Endothelial cell (in vitro differentiated cells): Measurements from ENCODE around the gene LMAN2L. TPM values are rescaled to one million over a fixed set of nuclear protein-coding genes. Genes with fewer than 3 reads are reported as not detected.

Source experiments
- DNase-seq: peaks from one replicate; pipeline ENCODE4 v3.0.0; 2021; ENCODE audit warnings: low spot score
- H3K27ac Mint-ChIP-seq: one replicate; pipeline ENCODE4 v1.8.0; 2021; ENCODE audit warnings: mixed read lengths, inconsistent platforms; ENCODE audit not compliant: unreplicated experiment
- H3K27me3 Mint-ChIP-seq: one replicate; pipeline ENCODE4 v1.8.0; 2021; ENCODE audit warnings: mild to moderate bottlenecking, moderate library complexity, mixed read lengths, inconsistent platforms; ENCODE audit not compliant: unreplicated experiment
- H3K36me3 Mint-ChIP-seq: one replicate; pipeline ENCODE4 v1.8.0; 2021; ENCODE audit warnings: mild to moderate bottlenecking, low read depth, mixed read lengths, inconsistent platforms; ENCODE audit not compliant: unreplicated experiment
- H3K4me1 Mint-ChIP-seq: one replicate; pipeline ENCODE4 v1.8.0; 2021; ENCODE audit warnings: mild to moderate bottlenecking, mixed read lengths, inconsistent platforms; ENCODE audit not compliant: unreplicated experiment
- H3K4me3 Mint-ChIP-seq: one replicate; pipeline ENCODE4 v1.8.0; 2021; ENCODE audit warnings: mild to moderate bottlenecking, mixed read lengths, inconsistent platforms; ENCODE audit not compliant: unreplicated experiment
- H3K9me3 Mint-ChIP-seq: one replicate; pipeline ENCODE4 v1.8.0; 2021; ENCODE audit warnings: mixed read lengths, inconsistent platforms; ENCODE audit not compliant: unreplicated experiment
- total RNA-seq: library from RNA; stranded (reverse); fragmentation: NEBNext Ultra II Directional; extraction: Animal tissue kit (Norgen Biotek cat#: 25700); gene quantifications from one replicate; pipeline ENCODE4 v1.2.1, GENCODE V29; 2021; ENCODE audit not compliant: unreplicated experiment
- TF ChIP-seq, protein P1 (sequence below): fragments of 200-600 bp; sonication (generic); IDR thresholded peaks from one replicate; pipeline ENCODE4 v1.5.0; 2021; ENCODE audit warnings: antibody characterized with exemption; ENCODE audit not compliant: unreplicated experiment

Gene LMAN2L
- total RNA-seq, 1 donor from 2014 or later: 19.4 TPM

- Mint-ChIP-seq H3K27ac (no peak overlapping the region), H3K4me3 (no peak overlapping the region), H3K4me1 (no peaks in the 10 kb centered on the region), H3K9me3 (no peaks in the 10 kb centered on the region), H3K27me3 (peaks cover 3% of the 10 kb centered on the region), H3K36me3 (no peaks in the 10 kb centered on the region)
- TF ChIP-seq, protein P1, sequence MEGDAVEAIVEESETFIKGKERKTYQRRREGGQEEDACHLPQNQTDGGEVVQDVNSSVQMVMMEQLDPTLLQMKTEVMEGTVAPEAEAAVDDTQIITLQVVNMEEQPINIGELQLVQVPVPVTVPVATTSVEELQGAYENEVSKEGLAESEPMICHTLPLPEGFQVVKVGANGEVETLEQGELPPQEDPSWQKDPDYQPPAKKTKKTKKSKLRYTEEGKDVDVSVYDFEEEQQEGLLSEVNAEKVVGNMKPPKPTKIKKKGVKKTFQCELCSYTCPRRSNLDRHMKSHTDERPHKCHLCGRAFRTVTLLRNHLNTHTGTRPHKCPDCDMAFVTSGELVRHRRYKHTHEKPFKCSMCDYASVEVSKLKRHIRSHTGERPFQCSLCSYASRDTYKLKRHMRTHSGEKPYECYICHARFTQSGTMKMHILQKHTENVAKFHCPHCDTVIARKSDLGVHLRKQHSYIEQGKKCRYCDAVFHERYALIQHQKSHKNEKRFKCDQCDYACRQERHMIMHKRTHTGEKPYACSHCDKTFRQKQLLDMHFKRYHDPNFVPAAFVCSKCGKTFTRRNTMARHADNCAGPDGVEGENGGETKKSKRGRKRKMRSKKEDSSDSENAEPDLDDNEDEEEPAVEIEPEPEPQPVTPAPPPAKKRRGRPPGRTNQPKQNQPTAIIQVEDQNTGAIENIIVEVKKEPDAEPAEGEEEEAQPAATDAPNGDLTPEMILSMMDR: no peak
- no peak for DNase-seq
Measured at GRCh38 chr2:96753661-96754282, 13.9 kb upstream of the LMAN2L start.

DNA sequence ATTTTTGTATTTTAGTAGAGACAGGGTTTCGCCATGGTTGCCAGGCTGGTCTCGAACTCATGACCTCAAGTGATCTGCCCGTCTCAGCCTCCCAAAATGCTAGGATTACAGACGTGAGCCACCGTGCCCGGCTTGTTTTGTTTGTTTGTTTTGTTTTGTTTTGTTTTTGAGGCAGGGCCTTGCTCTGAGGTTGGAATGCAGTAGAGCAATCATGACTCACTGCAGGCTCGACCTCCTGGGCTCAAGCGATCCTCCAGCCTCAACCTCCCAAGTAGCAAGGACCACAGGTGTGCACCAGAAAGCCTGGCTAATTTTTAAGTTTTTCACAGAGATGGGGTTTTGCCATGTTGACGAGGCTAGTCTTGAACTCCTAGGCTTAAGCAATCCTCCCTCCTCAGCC is 11.9 kb upstream of the LMAN2L start:
- Mint-ChIP-seq H3K27ac (no peak overlapping the region), H3K36me3 (no peaks in the 10 kb centered on the region), H3K4me1 (no peaks in the 10 kb centered on the region), H3K27me3 (peaks cover 2% of the 10 kb centered on the region), H3K9me3 (no peaks in the 10 kb centered on the region), H3K4me3 (no peak overlapping the region)
- TF ChIP-seq, protein P1: no peak
- DNase-seq: no peak

GRCh38 chr2:96747061-96747617 is 7.3 kb upstream of the LMAN2L start:
- H3K9me3 Mint-ChIP-seq: no peaks in the 10 kb centered on the region
- no peak overlapping the region for H3K4me3 Mint-ChIP-seq
- TF ChIP-seq, protein P1: no peak
- H3K4me1 Mint-ChIP-seq: peaks cover 2% of the 10 kb centered on the region
- no peaks in the 10 kb centered on the region for H3K36me3 Mint-ChIP-seq
- no peak overlapping the region for H3K27ac Mint-ChIP-seq
- DNase-seq: no peak
- H3K27me3 Mint-ChIP-seq: peaks cover 3% of the 10 kb centered on the region

DNA sequence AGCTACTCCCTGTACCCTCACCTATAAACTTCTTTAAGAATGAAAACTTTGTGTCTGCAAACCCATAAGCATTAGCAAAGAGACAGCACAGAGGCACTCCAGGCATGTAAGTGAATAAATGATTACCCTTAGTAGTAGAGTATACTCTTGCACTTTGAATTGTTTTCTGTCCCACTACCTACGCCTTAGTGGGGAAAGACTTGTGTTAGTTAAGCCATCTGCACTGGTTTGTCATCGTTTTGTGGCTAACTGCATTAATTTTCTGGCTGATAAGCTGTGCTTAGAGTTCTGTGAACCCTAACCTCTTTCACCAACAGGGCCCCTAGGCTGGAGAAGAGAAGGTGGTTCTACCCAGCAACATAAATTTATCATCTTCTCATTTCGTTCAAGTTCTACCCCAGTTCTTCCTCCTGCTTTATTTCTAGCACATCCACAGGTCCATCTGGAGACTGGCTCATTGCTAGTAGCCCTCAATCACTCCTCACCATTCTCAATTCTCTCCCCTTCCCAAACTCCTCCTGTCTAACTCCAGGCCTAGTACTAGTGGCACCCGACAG is 710 bp downstream of the LMAN2L start:
- Mint-ChIP-seq H3K27ac (peak overlapping the region; percentile 94), H3K27me3 (peaks cover 12% of the 10 kb centered on the region), H3K4me3 (peak overlapping the region; percentile 99), H3K36me3 (peaks cover 22% of the 10 kb centered on the region), H3K4me1 (peaks cover 23% of the 10 kb centered on the region), H3K9me3 (no peaks in the 10 kb centered on the region)
- TF ChIP-seq, protein P1: no peak
- DNase-seq: no peak

DNA sequence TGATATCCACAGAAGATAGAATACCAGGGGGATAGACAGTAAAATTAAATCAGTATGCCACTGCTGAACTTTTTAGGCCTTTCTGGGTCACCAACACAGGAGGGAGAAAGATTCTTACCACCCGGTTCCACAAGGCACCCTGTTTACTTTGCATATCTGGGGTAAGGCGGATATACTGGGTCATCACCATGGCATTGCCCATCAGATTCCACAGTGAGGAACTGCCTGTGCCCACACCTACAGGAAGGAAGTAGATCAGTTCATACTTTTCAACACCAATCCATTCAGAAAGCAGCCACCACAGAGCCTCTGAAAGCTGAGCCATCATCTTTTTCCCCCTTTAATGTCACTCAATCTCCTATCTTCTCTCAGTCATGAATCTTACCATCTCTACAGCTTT is 2.0 kb downstream of the LMAN2L start:
- no peak overlapping the region for H3K4me3 Mint-ChIP-seq
- no peak for DNase-seq
- H3K27ac Mint-ChIP-seq: no peak overlapping the region
- TF ChIP-seq, protein P1: no peak
- H3K9me3 Mint-ChIP-seq: no peaks in the 10 kb centered on the region
- H3K36me3 Mint-ChIP-seq: peaks cover 36% of the 10 kb centered on the region
- peaks cover 22% of the 10 kb centered on the region for H3K4me1 Mint-ChIP-seq
- peaks cover 12% of the 10 kb centered on the region for H3K27me3 Mint-ChIP-seq
